IMR-90 (cell line): Measurements from ENCODE around the gene CUTA. TPM values are rescaled to one million over a fixed set of nuclear protein-coding genes. Genes with fewer than 3 reads are reported as not detected.
A peak's percentile ranks its signal among the peaks of the same experiment; 100 is the strongest.

Experiments
- ATAC-seq: fragments of 200-7000 bp; cut with Tn5 transposase; 2 replicates; pipeline ENCODE4 v1.9.1; 2020; ENCODE audit warnings: low read depth, mild to moderate bottlenecking, moderate library complexity
- BruUV-seq: library from RNA; stranded (reverse); fragments of 400-500 nt; replicated peaks from 2 replicates; lab custom pipeline; 2021; lab: Mats Ljungman, UMichigan
- CTCF ChIA-PET: fragments of 300-600 bp; formaldehyde crosslinking; extraction: SDS; loops from one replicate; lab custom pipeline; 2021; ENCODE audit warnings: antibody characterized with exemption; lab: Yijun Ruan, JAX
- POLR2A ChIA-PET: fragments of 300-600 bp; sonication (Branson Sonifier 250); formaldehyde crosslinking; loops from one replicate; lab custom pipeline; 2022; ENCODE audit warnings: antibody characterized with exemption; ENCODE audit not compliant: unreplicated experiment; lab: Charles Lee
- DNase-seq: peaks from one replicate; pipeline ENCODE4 v3.0.0; 2013
- H2AFZ ChIP-seq: replicated peaks from 2 replicates; pipeline ENCODE3; 2013; ENCODE audit warnings: low read length, mild to moderate bottlenecking; ENCODE audit not compliant: poor library complexity
- H2AK5ac ChIP-seq: 2 replicates; pipeline ENCODE4 v1.6.1; 2013; ENCODE audit warnings: low read depth, low read length, inconsistent platforms
- H2AK9ac ChIP-seq: replicated peaks from 2 replicates; pipeline ENCODE3; 2013; ENCODE audit warnings: mild to moderate bottlenecking, low read depth, low read length, moderate library complexity; ENCODE audit not compliant: poor library complexity
- H2BK120ac ChIP-seq: 2 replicates; pipeline ENCODE4 v1.6.1; 2013; ENCODE audit warnings: low read depth, low read length, inconsistent platforms
- H2BK15ac ChIP-seq: 3 replicates; pipeline ENCODE4 v1.6.1; 2013; ENCODE audit warnings: low read depth, low read length, inconsistent platforms
- H2BK20ac ChIP-seq: 2 replicates; pipeline ENCODE4 v1.6.1; 2013; ENCODE audit warnings: low read depth, mild to moderate bottlenecking, inconsistent platforms, low read length, moderate library complexity
- H2BK5ac ChIP-seq: 2 replicates; pipeline ENCODE4 v1.6.1; 2013; ENCODE audit warnings: mild to moderate bottlenecking, low read depth, low read length, inconsistent platforms; ENCODE audit not compliant: poor library complexity, severe bottlenecking
- H3K14ac ChIP-seq: replicated peaks from 2 replicates; pipeline ENCODE4 v1.6.1; 2013; ENCODE audit warnings: low read depth, low read length, inconsistent platforms
- H3K18ac ChIP-seq: 2 replicates; pipeline ENCODE4 v1.6.1; 2013; ENCODE audit warnings: low read depth, low read length, control low read depth
- H3K23ac ChIP-seq: 2 replicates; pipeline ENCODE4 v1.6.1; 2013; ENCODE audit warnings: low read depth, low read length, inconsistent platforms
- H3K27ac ChIP-seq: 2 replicates; pipeline ENCODE4 v1.5.1; 2013; ENCODE audit warnings: mild to moderate bottlenecking, control low read depth, low read length; ENCODE audit not compliant: insufficient read depth
- H3K27me3 ChIP-seq: 2 replicates; pipeline ENCODE4 v1.6.1; 2013; ENCODE audit warnings: low read length; ENCODE audit not compliant: control insufficient read depth, insufficient read depth
- H3K36me3 ChIP-seq: 2 replicates; pipeline ENCODE4 v1.6.1; 2013; ENCODE audit warnings: low read length, mixed read lengths; ENCODE audit not compliant: control insufficient read depth, insufficient read depth
- H3K4ac ChIP-seq: 2 replicates; pipeline ENCODE4 v1.6.1; 2013; ENCODE audit warnings: low read depth, low read length, inconsistent platforms
- H3K4me1 ChIP-seq: 2 replicates; pipeline ENCODE4 v1.6.1; 2013; ENCODE audit warnings: low read length, mixed read lengths; ENCODE audit not compliant: control insufficient read depth, insufficient read depth
- H3K4me2 ChIP-seq: 2 replicates; pipeline ENCODE4 v1.6.1; 2013; ENCODE audit warnings: low read depth, mild to moderate bottlenecking, control low read depth, low read length, moderate library complexity
- H3K4me3 ChIP-seq: 2 replicates; pipeline ENCODE4 v1.5.1; 2013; ENCODE audit warnings: low read depth, mild to moderate bottlenecking, control low read depth, low read length, moderate library complexity; ENCODE audit not compliant: insufficient read depth
- H3K56ac ChIP-seq: 2 replicates; pipeline ENCODE4 v1.6.1; 2013; ENCODE audit warnings: low read length, inconsistent platforms; ENCODE audit not compliant: insufficient read depth; ENCODE audit errors: extremely low read depth
- H3K79me1 ChIP-seq, 2 experiments: 2 replicates each; pipeline ENCODE4 v1.6.1; 2013; ENCODE audit warnings: low read length in 2 of 2, inconsistent platforms in 1 of 2, low read depth in 1 of 2
- H3K9ac ChIP-seq: 2 replicates; pipeline ENCODE4 v1.6.1; 2013; ENCODE audit warnings: low read depth, low read length, control low read depth
- H3K9me1 ChIP-seq: 2 replicates; pipeline ENCODE4 v1.6.1; 2013; ENCODE audit warnings: low read length, inconsistent platforms; ENCODE audit not compliant: insufficient read depth
- H3K9me3 ChIP-seq: 2 replicates; pipeline ENCODE4 v1.6.1; 2013; ENCODE audit warnings: low read length; ENCODE audit not compliant: control insufficient read depth, insufficient read depth
- H4K20me1 ChIP-seq: 2 replicates; pipeline ENCODE4 v1.6.1; 2013; ENCODE audit warnings: low read length, inconsistent platforms; ENCODE audit not compliant: insufficient read depth
- H4K5ac ChIP-seq: 2 replicates; pipeline ENCODE4 v1.6.1; 2013; ENCODE audit warnings: mild to moderate bottlenecking, low read depth, low read length, control low read depth
- H4K8ac ChIP-seq, 2 experiments: 2 replicates each; pipeline ENCODE4 v1.6.1; 2013; ENCODE audit warnings: low read depth in 2 of 2, low read length in 2 of 2, control low read depth in 1 of 2, inconsistent platforms in 1 of 2
- H4K91ac ChIP-seq: 2 replicates; pipeline ENCODE4 v1.6.1; 2013; ENCODE audit warnings: low read depth, low read length, inconsistent platforms; ENCODE audit not compliant: insufficient read depth
- BHLHE40 ChIP-seq: fragments of 150-350 bp; IDR thresholded peaks from 2 replicates; pipeline ENCODE4 v1.6.1; 2016; ENCODE audit warnings: mild to moderate bottlenecking, low read depth, low read length
- CEBPB ChIP-seq: IDR thresholded peaks from 2 replicates; pipeline ENCODE4 v1.6.1; 2012; ENCODE audit warnings: low read depth, low read length, improper control_type of control experiment
- CHD1 ChIP-seq: IDR thresholded peaks from 2 replicates; pipeline ENCODE4 v1.6.1; 2012; ENCODE audit warnings: low read depth, low read length, improper control_type of control experiment
- FOS ChIP-seq: fragments of 150-350 bp; IDR thresholded peaks from 2 replicates; pipeline ENCODE4 v1.6.1; 2016; ENCODE audit warnings: low read depth, low read length
- MAFK ChIP-seq: IDR thresholded peaks from 2 replicates; pipeline ENCODE4 v1.6.1; 2012; ENCODE audit warnings: low read depth, low read length, improper control_type of control experiment
- MAZ ChIP-seq: IDR thresholded peaks from 2 replicates; pipeline ENCODE4 v1.6.1; 2012; ENCODE audit warnings: low read depth, mild to moderate bottlenecking, low read length, improper control_type of control experiment, moderate library complexity, borderline replicate concordance
- MXI1 ChIP-seq: IDR thresholded peaks from 2 replicates; pipeline ENCODE4 v1.6.1; 2012; ENCODE audit warnings: low read depth, mild to moderate bottlenecking, low read length, moderate library complexity, borderline replicate concordance
- NFE2L2 ChIP-seq: fragments of 150-350 bp; IDR thresholded peaks from 2 replicates; pipeline ENCODE4 v1.6.1; 2016; ENCODE audit warnings: low read depth, mild to moderate bottlenecking, low read length
- POLR2A ChIP-seq: IDR thresholded peaks from 2 replicates; pipeline ENCODE4 v1.6.1; 2012; ENCODE audit warnings: mild to moderate bottlenecking, low read depth, low read length
- RAD21 ChIP-seq: IDR thresholded peaks from 2 replicates; pipeline ENCODE4 v1.6.1; 2012; ENCODE audit warnings: low read length, improper control_type of control experiment
- RCOR1 ChIP-seq: IDR thresholded peaks from 2 replicates; pipeline ENCODE4 v1.6.1; 2012; ENCODE audit warnings: mild to moderate bottlenecking, low read length, improper control_type of control experiment; ENCODE audit not compliant: insufficient replicate concordance
- RFX5 ChIP-seq: IDR thresholded peaks from 2 replicates; pipeline ENCODE4 v1.8.0; 2012; ENCODE audit warnings: low read depth, mild to moderate bottlenecking, low read length, moderate library complexity
- SMC3 ChIP-seq: fragments of 150-350 bp; IDR thresholded peaks from 2 replicates; pipeline ENCODE4 v1.6.1; 2016; ENCODE audit warnings: low read depth, mild to moderate bottlenecking, antibody characterized with exemption, low read length, moderate library complexity
- WGBS, 2 experiments: methylation state at CpG; one replicate each; pipeline versions ENCODE4 v1.1.5 to v1.1.7; 2013; ENCODE audit warnings: missing lambda C conversion rate in 2 of 2; ENCODE audit not compliant: insufficient read length in 1 of 2; ENCODE audit errors: extremely low coverage in 2 of 2; 5-methylcytosine and 5-hydroxymethylcytosine counted together
- dilution Hi-C: fragments of 300-500 bp; cut with HindIII; formaldehyde crosslinking; loops from one replicate; pipeline ENCODE4 v1.14.3; 2018; ENCODE audit warnings: low sequenced_read_pairs; ENCODE audit not compliant: unreplicated experiment
- in situ Hi-C: fragments of 300-500 bp; cut with MboI; formaldehyde crosslinking; loops from 3 replicates; pipeline ENCODE4 v1.14.3; 2019; ENCODE audit warnings: low sequenced_read_pairs, inconsistent platforms, mixed read lengths
- intact Hi-C: fragments of 100-400 bp; cut with micrococcal nuclease; formaldehyde crosslinking; loops from 2 replicates; pipeline ENCODE4 v1.10.0; 2022
- polyA plus RNA-seq, 3 experiments: library from polyadenylated mRNA; depleted of rRNA; stranded (reverse); fragments of >200 nt; gene quantifications; 2 replicates each; pipeline ENCODE4 v1.2.3, GENCODE V29; 2012; ENCODE audit warnings: low replicate concordance in 1 of 3
- total RNA-seq: library from RNA; depleted of rRNA; stranded (reverse); fragments of >200 nt; gene quantifications from 2 replicates; pipeline ENCODE4 v1.2.3, GENCODE V29; 2012
- TF ChIP-seq, protein P1 (sequence below): fragments of 150-350 bp; IDR thresholded peaks from 2 replicates; pipeline ENCODE4 v1.6.1; 2016; ENCODE audit warnings: low read depth, mild to moderate bottlenecking, low read length, moderate library complexity, borderline replicate concordance
- TF ChIP-seq, protein P2 (sequence below): conservative IDR thresholded peaks from 2 replicates; pipeline ENCODE4 v1.5.1; 2012; ENCODE audit warnings: mild to moderate bottlenecking, low read depth, low read length, improper control_type of control experiment
- TF ChIP-seq, protein P3 (sequence below): fragments of 150-350 bp; IDR thresholded peaks from 2 replicates; pipeline ENCODE4 v1.6.1; 2017; ENCODE audit warnings: mild to moderate bottlenecking, antibody characterized with exemption, low read length, low read depth

CUTA gene
- total and polyA plus RNA-seq, 2 of the 4 experiments (the other 2 are of a cell fraction) = 136 to 427 TPM

DNA sequence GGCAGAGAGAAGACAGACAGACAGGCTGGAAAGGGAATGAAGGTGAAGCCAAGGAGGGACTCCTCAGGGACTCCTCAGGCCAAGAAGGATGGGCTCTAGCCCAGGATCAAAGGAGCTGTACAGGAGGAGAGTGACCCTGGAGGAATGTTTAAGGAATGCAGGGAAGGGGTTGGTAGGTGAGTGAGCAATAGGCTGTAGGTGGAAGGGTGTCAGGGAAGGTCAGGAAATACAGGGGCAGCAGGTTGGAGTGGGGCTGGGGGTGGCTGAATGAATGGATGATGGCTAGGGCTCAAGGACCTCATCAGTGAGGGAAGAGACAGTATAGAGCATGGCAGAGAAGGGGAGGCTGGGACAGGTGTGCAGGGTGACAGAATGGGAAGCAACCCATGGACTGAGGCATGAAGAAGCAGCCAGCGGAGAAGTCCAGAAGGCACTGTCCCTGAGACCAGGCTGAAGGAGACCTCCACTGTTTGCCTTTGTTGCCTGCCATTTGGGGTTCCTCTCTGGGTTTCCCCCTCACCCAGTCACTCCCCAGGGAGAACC lies 15.2 kb upstream of the CUTA start:
- H2BK20ac ChIP-seq = no peak overlapping the region
- dilution Hi-C loops (no loop called here), intact Hi-C loops (no loop called here), in situ Hi-C loops (no loop called here)
- no peak overlapping the region for H3K18ac ChIP-seq
- DNase-seq (no peak), ATAC-seq (no peak)
- H3K79me1 ChIP-seq = peaks cover 22 to 72% of the 10 kb centered on the region in 2 experiments
- H2BK15ac ChIP-seq = no peak overlapping the region; the same call in 2 of the 3 replicates
- no peak overlapping the region for H3K4me2 ChIP-seq
- H3K4me3 ChIP-seq = no peak overlapping the region
- no peak overlapping the region for H2AFZ ChIP-seq
- H3K9ac ChIP-seq = no peak overlapping the region
- H3K27me3 ChIP-seq = no peaks in the 10 kb centered on the region
- TF ChIP-seq POLR2A (no peak), RAD21 (no peak), NFE2L2 (no peak), BHLHE40 (no peak), SMC3 (no peak), CHD1 (no peak), FOS (no peak), MAZ (no peak), CEBPB (no peak), RCOR1 (no peak), MXI1 (no peak), MAFK (no peak), RFX5 (no peak)
- TF ChIP-seq, protein P1, sequence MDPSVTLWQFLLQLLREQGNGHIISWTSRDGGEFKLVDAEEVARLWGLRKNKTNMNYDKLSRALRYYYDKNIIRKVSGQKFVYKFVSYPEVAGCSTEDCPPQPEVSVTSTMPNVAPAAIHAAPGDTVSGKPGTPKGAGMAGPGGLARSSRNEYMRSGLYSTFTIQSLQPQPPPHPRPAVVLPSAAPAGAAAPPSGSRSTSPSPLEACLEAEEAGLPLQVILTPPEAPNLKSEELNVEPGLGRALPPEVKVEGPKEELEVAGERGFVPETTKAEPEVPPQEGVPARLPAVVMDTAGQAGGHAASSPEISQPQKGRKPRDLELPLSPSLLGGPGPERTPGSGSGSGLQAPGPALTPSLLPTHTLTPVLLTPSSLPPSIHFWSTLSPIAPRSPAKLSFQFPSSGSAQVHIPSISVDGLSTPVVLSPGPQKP = no peak
- TF ChIP-seq, protein P2, sequence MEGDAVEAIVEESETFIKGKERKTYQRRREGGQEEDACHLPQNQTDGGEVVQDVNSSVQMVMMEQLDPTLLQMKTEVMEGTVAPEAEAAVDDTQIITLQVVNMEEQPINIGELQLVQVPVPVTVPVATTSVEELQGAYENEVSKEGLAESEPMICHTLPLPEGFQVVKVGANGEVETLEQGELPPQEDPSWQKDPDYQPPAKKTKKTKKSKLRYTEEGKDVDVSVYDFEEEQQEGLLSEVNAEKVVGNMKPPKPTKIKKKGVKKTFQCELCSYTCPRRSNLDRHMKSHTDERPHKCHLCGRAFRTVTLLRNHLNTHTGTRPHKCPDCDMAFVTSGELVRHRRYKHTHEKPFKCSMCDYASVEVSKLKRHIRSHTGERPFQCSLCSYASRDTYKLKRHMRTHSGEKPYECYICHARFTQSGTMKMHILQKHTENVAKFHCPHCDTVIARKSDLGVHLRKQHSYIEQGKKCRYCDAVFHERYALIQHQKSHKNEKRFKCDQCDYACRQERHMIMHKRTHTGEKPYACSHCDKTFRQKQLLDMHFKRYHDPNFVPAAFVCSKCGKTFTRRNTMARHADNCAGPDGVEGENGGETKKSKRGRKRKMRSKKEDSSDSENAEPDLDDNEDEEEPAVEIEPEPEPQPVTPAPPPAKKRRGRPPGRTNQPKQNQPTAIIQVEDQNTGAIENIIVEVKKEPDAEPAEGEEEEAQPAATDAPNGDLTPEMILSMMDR = no peak
- TF ChIP-seq, protein P3, sequence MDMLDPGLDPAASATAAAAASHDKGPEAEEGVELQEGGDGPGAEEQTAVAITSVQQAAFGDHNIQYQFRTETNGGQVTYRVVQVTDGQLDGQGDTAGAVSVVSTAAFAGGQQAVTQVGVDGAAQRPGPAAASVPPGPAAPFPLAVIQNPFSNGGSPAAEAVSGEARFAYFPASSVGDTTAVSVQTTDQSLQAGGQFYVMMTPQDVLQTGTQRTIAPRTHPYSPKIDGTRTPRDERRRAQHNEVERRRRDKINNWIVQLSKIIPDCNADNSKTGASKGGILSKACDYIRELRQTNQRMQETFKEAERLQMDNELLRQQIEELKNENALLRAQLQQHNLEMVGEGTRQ = no peak
- peak overlapping the region; percentile 51; the same call in 1 of the 2 replicates for H2AK5ac ChIP-seq
- H4K8ac ChIP-seq = no peak overlapping the region; a peak in 1 of 4 replicates
- H2AK9ac ChIP-seq = peak overlapping the region; percentile 52
- peak overlapping the region; percentile 17 for H2BK5ac ChIP-seq
- POLR2A ChIA-PET = no interaction called here
- peak overlapping the region; percentile 59 for H3K23ac ChIP-seq
- H3K4ac ChIP-seq = peak overlapping the region; percentile 24; the same call in 1 of the 2 replicates
- H3K9me3 ChIP-seq = no peaks in the 10 kb centered on the region
- no peak overlapping the region for H3K27ac ChIP-seq
- H4K5ac ChIP-seq = no peak overlapping the region
- WGBS, 2 experiments = no CpG with 5 or more reads among the region's 1 CpG
- peaks cover 35% of the 10 kb centered on the region for H4K20me1 ChIP-seq
- peaks cover 27% of the 10 kb centered on the region for H3K4me1 ChIP-seq
- BruUV-seq = no TSS peak
- H4K91ac ChIP-seq = no peak overlapping the region
- no peak overlapping the region for H3K14ac ChIP-seq
- CTCF ChIA-PET = no interaction called here
- peaks cover 30% of the 10 kb centered on the region for H3K36me3 ChIP-seq
- H3K9me1 ChIP-seq = peaks cover 26% of the 10 kb centered on the region
- no peak overlapping the region for H3K56ac ChIP-seq
- H2BK120ac ChIP-seq = no peak overlapping the region
